MM.1S (cell line): Measurements from ENCODE around the gene UTP11.
A peak's percentile ranks its signal among the peaks of the same experiment; 100 is the strongest.

Experiments
- DNase-seq: peaks from one replicate; pipeline ENCODE4 v3.0.0-alpha.2; 2015
- H2AFZ ChIP-seq: fragments of 300-600 bp; sonication (generic); 2 replicates; pipeline ENCODE4 v1.6.0; 2016; ENCODE audit warnings: antibody characterized with exemption, low read length
- H3F3A ChIP-seq: fragments of 300-600 bp; sonication (generic); 2 replicates; pipeline ENCODE4 v1.6.1; 2016; ENCODE audit warnings: mild to moderate bottlenecking, antibody characterized with exemption, low read length, moderate library complexity, mixed read lengths; ENCODE audit not compliant: insufficient read depth
- H3K27ac ChIP-seq: fragments of 300-600 bp; sonication (generic); 2 replicates; pipeline ENCODE4 v1.5.1; 2016; ENCODE audit warnings: mild to moderate bottlenecking, low read length
- H3K27me3 ChIP-seq: fragments of 300-600 bp; sonication (generic); replicated peaks from 2 replicates; pipeline ENCODE4 v1.6.0; 2016; ENCODE audit warnings: low read length; ENCODE audit not compliant: insufficient read depth
- H3K36me3 ChIP-seq: fragments of 300-600 bp; sonication (generic); replicated peaks from 2 replicates; pipeline ENCODE4 v1.6.1; 2016; ENCODE audit warnings: mild to moderate bottlenecking, low read length, mixed read lengths; ENCODE audit not compliant: insufficient read depth
- H3K4me1 ChIP-seq: fragments of 300-600 bp; sonication (generic); 2 replicates; pipeline ENCODE4 v1.6.1; 2016; ENCODE audit warnings: low read length, mixed read lengths
- H3K4me2 ChIP-seq: fragments of 300-600 bp; sonication (generic); 2 replicates; pipeline ENCODE4 v1.6.0; 2016; ENCODE audit warnings: low read depth, low read length
- H3K4me3 ChIP-seq: fragments of 300-600 bp; sonication (generic); 2 replicates; pipeline ENCODE4 v1.5.1; 2016; ENCODE audit warnings: low read length, mixed read lengths
- H3K79me2 ChIP-seq: fragments of 300-600 bp; sonication (generic); 2 replicates; pipeline ENCODE4 v1.6.1; 2016; ENCODE audit warnings: mixed run types, low read length, mixed read lengths
- H3K9ac ChIP-seq: fragments of 300-600 bp; sonication (generic); 2 replicates; pipeline ENCODE4 v1.6.1; 2016; ENCODE audit warnings: low read length, mixed read lengths
- H3K9me2 ChIP-seq: fragments of 300-600 bp; sonication (generic); replicated peaks from 2 replicates; pipeline ENCODE4 v1.6.1; 2016; ENCODE audit warnings: mild to moderate bottlenecking, low read length, mixed read lengths; ENCODE audit not compliant: insufficient read depth
- H3K9me3 ChIP-seq: fragments of 300-600 bp; sonication (generic); replicated peaks from 2 replicates; pipeline ENCODE4 v1.6.1; 2016; ENCODE audit warnings: mild to moderate bottlenecking, low read length, mixed read lengths; ENCODE audit not compliant: insufficient read depth
- H4K20me1 ChIP-seq: fragments of 300-600 bp; sonication (generic); 2 replicates; pipeline ENCODE4 v1.6.1; 2016; ENCODE audit warnings: mild to moderate bottlenecking, low read length, moderate library complexity, mixed read lengths; ENCODE audit not compliant: insufficient read depth
- CTCF ChIP-seq: fragments of 300-600 bp; sonication (generic); IDR thresholded peaks from 2 replicates; pipeline ENCODE4 v1.5.1; 2016; ENCODE audit warnings: antibody characterized with exemption, low read length, mixed read lengths
- EZH2 ChIP-seq: fragments of 300-600 bp; sonication (generic); optimal IDR thresholded peaks from 2 replicates; pipeline ENCODE3; 2017; ENCODE audit warnings: low read depth, mild to moderate bottlenecking, antibody characterized with exemption, low read length, mixed read lengths
- EZH2phosphoT487 ChIP-seq: fragments of 300-600 bp; sonication (generic); IDR thresholded peaks from 2 replicates; pipeline ENCODE4 v1.6.1; 2018; ENCODE audit warnings: antibody characterized with exemption, low read length

The UTP11 gene

DNA sequence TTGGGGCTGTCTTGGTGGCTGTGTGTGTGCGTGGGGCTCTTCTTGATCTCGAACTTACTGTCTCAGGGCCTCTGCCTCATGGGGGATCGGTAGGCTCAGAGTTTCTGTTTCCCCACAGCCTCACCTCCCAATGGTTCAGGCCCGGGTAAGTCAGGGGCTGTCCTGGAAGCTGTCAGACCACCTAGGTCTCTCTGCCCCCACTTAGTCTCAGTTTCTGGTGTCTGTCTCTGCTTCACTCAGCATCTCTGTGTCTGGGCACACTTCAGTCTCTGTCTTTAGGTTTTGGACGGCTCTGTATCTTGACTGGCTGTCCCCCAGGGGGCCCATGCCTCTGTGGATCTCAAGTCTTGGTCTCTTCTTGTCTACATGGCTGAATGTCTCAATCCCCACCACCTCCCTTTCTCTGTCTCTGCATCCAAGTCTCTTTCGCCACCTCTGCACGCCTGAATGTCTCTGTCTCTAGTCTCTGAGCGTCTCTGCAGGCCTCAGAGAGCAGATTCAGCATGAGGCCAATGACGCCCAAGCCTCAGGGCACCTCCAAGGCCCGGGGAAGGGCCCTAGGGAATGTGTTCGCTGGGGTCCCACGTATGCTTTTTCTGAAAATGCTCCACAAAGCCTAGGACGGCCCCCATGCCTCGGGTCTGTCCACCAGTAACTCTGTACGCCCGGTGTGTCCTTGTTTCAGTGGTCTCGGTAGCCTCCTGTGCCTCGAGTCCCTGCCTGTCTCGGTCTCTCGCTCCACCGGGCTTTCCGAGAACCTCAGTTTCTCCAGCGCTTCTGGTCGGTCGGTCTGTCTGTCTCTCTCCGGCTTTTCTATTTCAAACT is 8.0 kb upstream of the UTP11 start:
- Histone ChIP-seq H3K9ac (no peak overlapping the region), H3K27me3 (peaks cover 14% of the 10 kb centered on the region), H4K20me1 (no peaks in the 10 kb centered on the region), H2AFZ (no peak overlapping the region), H3K36me3 (no peaks in the 10 kb centered on the region), H3K79me2 (no peaks in the 10 kb centered on the region), H3K4me1 (0 out of 2 replicates have a peak, but pooled peaks cover 2% of the 10 kb centered on the region), H3K27ac (no peak overlapping the region), H3K4me3 (no peak overlapping the region), H3K9me2 (no peaks in the 10 kb centered on the region), H3F3A (no peaks in the 10 kb centered on the region), H3K4me2 (peak overlapping the region; percentile 52), H3K9me3 (no peaks in the 10 kb centered on the region)
- no peak for TF ChIP-seq CTCF
- TF ChIP-seq EZH2phosphoT487, result no peak
- TF ChIP-seq EZH2, result no peak
- no peak for DNase-seq

DNA sequence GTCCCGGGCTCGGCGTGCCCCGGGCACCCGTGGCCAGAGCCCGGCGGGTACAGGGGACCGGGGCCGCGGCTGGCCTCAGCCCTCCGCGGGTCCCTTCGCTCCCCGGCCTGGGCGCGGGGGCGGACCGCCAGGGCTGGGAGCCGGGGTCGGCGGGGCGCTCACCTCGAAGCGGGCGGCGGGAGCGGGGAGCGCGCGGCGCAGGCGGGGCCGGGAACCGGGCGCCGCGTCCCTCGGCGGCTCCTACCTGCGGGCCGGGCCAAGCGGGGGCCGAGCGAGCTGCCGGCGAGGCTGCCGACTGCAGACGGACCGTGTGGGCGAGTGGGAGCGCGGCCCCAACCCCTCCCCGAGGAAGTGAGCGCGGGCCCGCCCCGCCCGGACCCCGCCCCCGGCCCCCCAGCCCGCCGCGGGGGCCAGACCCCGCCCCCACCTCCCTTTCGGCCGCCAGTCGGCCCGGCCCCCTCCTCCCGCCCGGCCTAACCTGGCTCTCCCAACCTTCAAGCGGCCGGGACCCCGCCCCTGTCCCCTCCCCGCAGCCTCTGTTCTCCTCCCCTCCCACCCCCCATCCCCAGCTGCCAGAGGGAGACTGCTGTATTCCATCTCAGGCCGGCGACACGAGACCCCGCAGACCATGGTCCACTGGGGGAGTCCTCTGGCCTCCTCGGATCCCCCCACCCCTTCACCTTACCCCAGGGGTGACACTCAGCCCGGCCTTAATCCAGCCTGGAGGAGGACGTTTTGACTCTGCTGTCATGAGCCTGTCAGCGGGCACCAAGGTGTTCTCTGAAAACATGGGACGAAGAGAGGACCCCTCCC is 7.1 kb upstream of the UTP11 start, which contains the start of gene FHL3:
Gene FHL3, minus strand, starts transcription at position 320 of the 813 bp plus-strand sequence. CDS start 6,102 bp downstream, outside the sequence.
- Histone ChIP-seq H3K36me3 (no peaks in the 10 kb centered on the region), H3K4me2 (peak within 1 kb of the TSS; percentile 52), H3K4me3 (0 out of 2 replicates have a peak within 1 kb of the TSS, but pooled peaks have one; percentile 9), H3K9me2 (no peaks in the 10 kb centered on the region), H3K9me3 (no peaks in the 10 kb centered on the region), H4K20me1 (no peaks in the 10 kb centered on the region), H2AFZ (0 out of 2 replicates have a peak within 1 kb of the TSS, but pooled peaks have one; percentile 45), H3F3A (no peaks in the 10 kb centered on the region), H3K4me1 (no peaks in the 10 kb centered on the region), H3K27ac (no peak within 1 kb of the TSS), H3K27me3 (peaks cover 14% of the 10 kb centered on the region), H3K9ac (no peak within 1 kb of the TSS), H3K79me2 (no peaks in the 10 kb centered on the region)
- no peak for TF ChIP-seq EZH2
- no peak for TF ChIP-seq EZH2phosphoT487
- TF ChIP-seq CTCF, result no peak
- DNase-seq, result no peak

DNA sequence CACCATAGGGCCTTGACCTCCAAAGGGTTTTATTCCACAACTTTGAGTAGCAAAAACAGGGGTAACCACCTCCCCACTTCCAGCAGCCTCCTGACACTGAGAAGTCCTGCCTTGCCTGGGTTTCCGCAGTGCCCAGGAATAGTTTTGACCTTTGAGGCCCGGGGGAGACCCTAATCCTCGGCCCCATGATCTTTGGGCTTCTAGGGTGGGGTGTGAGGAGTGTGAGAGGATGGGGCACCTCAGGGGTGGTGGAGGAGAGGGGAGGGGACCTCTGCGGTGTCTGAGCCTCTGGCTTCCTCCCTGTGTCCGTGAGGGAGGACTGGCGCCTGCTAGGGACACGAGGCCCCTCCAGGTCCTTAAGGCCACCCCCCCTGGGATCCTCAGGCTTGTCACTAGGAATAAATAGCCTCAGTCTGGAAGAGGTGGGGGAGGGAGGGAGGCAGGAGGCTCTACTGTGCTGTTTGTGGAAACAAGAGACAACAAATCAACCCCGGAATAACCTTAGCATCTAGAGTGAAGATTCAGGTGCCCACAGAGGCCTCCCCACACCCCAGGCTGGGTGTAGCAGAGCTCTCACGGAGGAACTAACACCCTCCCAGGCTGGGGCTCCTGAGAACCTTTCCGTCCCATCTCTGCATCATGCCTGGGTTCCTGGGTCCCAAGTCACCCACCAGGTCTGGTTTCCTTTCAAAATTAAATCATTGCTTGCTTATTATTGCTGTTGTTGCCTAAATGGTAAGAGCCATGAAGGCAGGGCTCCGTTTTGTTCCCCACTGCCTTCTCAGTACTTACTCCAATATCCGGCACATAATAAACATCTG is 6.3 kb upstream of the UTP11 start:
- Histone ChIP-seq H3K9ac (no peak overlapping the region), H2AFZ (0 out of 2 replicates have a peak overlapping the region, but pooled peaks have one; percentile 45), H3K9me2 (no peaks in the 10 kb centered on the region)

More for the DNA sequence above, 6.3 kb upstream of the UTP11 start:
- no peaks in the 10 kb centered on the region for H3K36me3 ChIP-seq
- H3K27ac ChIP-seq, result no peak overlapping the region
- no peaks in the 10 kb centered on the region for H3K79me2 ChIP-seq
- H3K27me3 ChIP-seq, result peaks cover 14% of the 10 kb centered on the region
- no peak for DNase-seq
- no peak overlapping the region for H3K4me3 ChIP-seq
- H3K4me2 ChIP-seq, result 0 out of 2 replicates have a peak overlapping the region, but pooled peaks have one; percentile 24
- H3K4me1 ChIP-seq, result no peaks in the 10 kb centered on the region
- no peaks in the 10 kb centered on the region; the same call in 1 of the 2 replicates for H3F3A ChIP-seq
- H4K20me1 ChIP-seq, result no peaks in the 10 kb centered on the region
- TF ChIP-seq EZH2 (no peak), CTCF (no peak), EZH2phosphoT487 (no peak)
- no peaks in the 10 kb centered on the region for H3K9me3 ChIP-seq
